Measurements from ENCODE around the gene SUMO4.

Gene SUMO4

GRCh38 chr6:149400050-149400449 lies at the start of gene SUMO4:
TSS of gene SUMO4 (plus strand) at chr6:149400262. CDS start at chr6:149400392, 130 bp downstream.
- DNase-seq, result no peak

- DNase-seq, result peak; percentile 27
Observed at GRCh38 chr6:149354009-149354408, 46.1 kb upstream of the SUMO4 start.

- DNase-seq, result no peak
Observed at GRCh38 chr6:149356081-149356750, 43.8 kb upstream of the SUMO4 start.

GRCh38 chr6:149357726-149358538 lies 42.1 kb upstream of the SUMO4 start:
- no peak for DNase-seq

- DNase-seq, result no peak
Observed at GRCh38 chr6:149359440-149359839, 40.6 kb upstream of the SUMO4 start.

GRCh38 chr6:149360536-149360935 lies 39.5 kb upstream of the SUMO4 start:
- no peak for DNase-seq

GRCh38 chr6:149362289-149362688 lies 37.8 kb upstream of the SUMO4 start:
- DNase-seq, result no peak

GRCh38 chr6:149363154-149363553 lies 36.9 kb upstream of the SUMO4 start:
- DNase-seq, result no peak

- DNase-seq, result no peak
Observed at GRCh38 chr6:149364557-149364956, 35.5 kb upstream of the SUMO4 start.

- DNase-seq, result no peak
Observed at GRCh38 chr6:149365197-149365596, 34.9 kb upstream of the SUMO4 start.

GRCh38 chr6:149366267-149366921 lies 33.7 kb upstream of the SUMO4 start:
- DNase-seq, result no peak

GRCh38 chr6:149368065-149368464 lies 32.0 kb upstream of the SUMO4 start:
- DNase-seq, result no peak

GRCh38 chr6:149371154-149371553 lies 28.9 kb upstream of the SUMO4 start:
- DNase-seq, result no peak

GRCh38 chr6:149372062-149372461 lies 28.0 kb upstream of the SUMO4 start:
- DNase-seq, result no peak

- no peak for DNase-seq
Observed at GRCh38 chr6:149373511-149373910, 26.6 kb upstream of the SUMO4 start.

GRCh38 chr6:149379977-149380376 lies 20.1 kb upstream of the SUMO4 start:
- no peak for DNase-seq

- no peak for DNase-seq
Observed at GRCh38 chr6:149380523-149380922, 19.5 kb upstream of the SUMO4 start.

GRCh38 chr6:149383371-149383770 lies 16.7 kb upstream of the SUMO4 start:
- DNase-seq, result no peak

- no peak for DNase-seq
Observed at GRCh38 chr6:149384464-149384863, 15.6 kb upstream of the SUMO4 start.

- DNase-seq, result no peak
Observed at GRCh38 chr6:149385998-149386646, 13.9 kb upstream of the SUMO4 start.

GRCh38 chr6:149387779-149388512 lies 12.1 kb upstream of the SUMO4 start:
- DNase-seq, result no peak

GRCh38 chr6:149389509-149390297 lies 10.4 kb upstream of the SUMO4 start:
- no peak for DNase-seq
